BE2C (cell line): ENCODE measurements around the gene WIPI1.

Experiments used
- DNase-seq: peaks from one replicate; pipeline ENCODE4 v3.0.0-alpha.2; 2020
- H3K27me3 ChIP-seq: fragments of 250-450 bp; sonication (Bioruptor Pico); 2 replicates; pipeline ENCODE4 v1.5.1; 2020; ENCODE audit warnings: mild to moderate bottlenecking
- H3K36me3 ChIP-seq: fragments of 250-450 bp; sonication (Bioruptor Pico); 2 replicates; pipeline ENCODE4 v1.5.1; 2020; ENCODE audit warnings: mild to moderate bottlenecking
- H3K4me1 ChIP-seq: fragments of 250-450 bp; sonication (Bioruptor Pico); 2 replicates; pipeline ENCODE4 v1.5.1; 2020
- H3K4me3 ChIP-seq: 2 replicates; pipeline ENCODE4 v1.5.1; 2011; ENCODE audit warnings: low read depth, low read length
- H3K9me3 ChIP-seq: fragments of 250-450 bp; sonication (Bioruptor Pico); 2 replicates; pipeline ENCODE4 v1.5.1; 2020
- TF ChIP-seq, protein P1 (sequence below): IDR thresholded peaks from 2 replicates; pipeline ENCODE4 v1.5.1; 2012; ENCODE audit warnings: mild to moderate bottlenecking, low read depth, low read length

The WIPI1 gene

GRCh38 chr17:68451670-68452354 lies 5.5 kb downstream of the WIPI1 start:
- H3K36me3 ChIP-seq: no peaks in the 10 kb centered on the region
- DNase-seq: no peak
- no peak overlapping the region for H3K4me3 ChIP-seq
- no peaks in the 10 kb centered on the region for H3K9me3 ChIP-seq
- peaks cover 4% of the 10 kb centered on the region; the same call in 1 of the 2 replicates for H3K27me3 ChIP-seq
- no peaks in the 10 kb centered on the region for H3K4me1 ChIP-seq
- TF ChIP-seq, protein P1, sequence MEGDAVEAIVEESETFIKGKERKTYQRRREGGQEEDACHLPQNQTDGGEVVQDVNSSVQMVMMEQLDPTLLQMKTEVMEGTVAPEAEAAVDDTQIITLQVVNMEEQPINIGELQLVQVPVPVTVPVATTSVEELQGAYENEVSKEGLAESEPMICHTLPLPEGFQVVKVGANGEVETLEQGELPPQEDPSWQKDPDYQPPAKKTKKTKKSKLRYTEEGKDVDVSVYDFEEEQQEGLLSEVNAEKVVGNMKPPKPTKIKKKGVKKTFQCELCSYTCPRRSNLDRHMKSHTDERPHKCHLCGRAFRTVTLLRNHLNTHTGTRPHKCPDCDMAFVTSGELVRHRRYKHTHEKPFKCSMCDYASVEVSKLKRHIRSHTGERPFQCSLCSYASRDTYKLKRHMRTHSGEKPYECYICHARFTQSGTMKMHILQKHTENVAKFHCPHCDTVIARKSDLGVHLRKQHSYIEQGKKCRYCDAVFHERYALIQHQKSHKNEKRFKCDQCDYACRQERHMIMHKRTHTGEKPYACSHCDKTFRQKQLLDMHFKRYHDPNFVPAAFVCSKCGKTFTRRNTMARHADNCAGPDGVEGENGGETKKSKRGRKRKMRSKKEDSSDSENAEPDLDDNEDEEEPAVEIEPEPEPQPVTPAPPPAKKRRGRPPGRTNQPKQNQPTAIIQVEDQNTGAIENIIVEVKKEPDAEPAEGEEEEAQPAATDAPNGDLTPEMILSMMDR: no peak

GRCh38 chr17:68450801-68451200 lies 6.5 kb downstream of the WIPI1 start:
- no peaks in the 10 kb centered on the region for H3K9me3 ChIP-seq
- H3K4me1 ChIP-seq: no peaks in the 10 kb centered on the region
- no peak overlapping the region for H3K4me3 ChIP-seq
- DNase-seq: no peak
- H3K27me3 ChIP-seq: peaks cover under 1% of the 10 kb centered on the region; the same call in 1 of the 2 replicates
- H3K36me3 ChIP-seq: no peaks in the 10 kb centered on the region
- TF ChIP-seq, protein P1: no peak

- H3K4me1 ChIP-seq: no peaks in the 10 kb centered on the region
- H3K9me3 ChIP-seq: no peaks in the 10 kb centered on the region
- no peak overlapping the region for H3K4me3 ChIP-seq
- no peak for DNase-seq
- H3K36me3 ChIP-seq: no peaks in the 10 kb centered on the region
- TF ChIP-seq, protein P1: no peak
- no peaks in the 10 kb centered on the region; the same call in 1 of the 2 replicates for H3K27me3 ChIP-seq
Measured at GRCh38 chr17:68450391-68450790, 6.9 kb downstream of the WIPI1 start.

DNA sequence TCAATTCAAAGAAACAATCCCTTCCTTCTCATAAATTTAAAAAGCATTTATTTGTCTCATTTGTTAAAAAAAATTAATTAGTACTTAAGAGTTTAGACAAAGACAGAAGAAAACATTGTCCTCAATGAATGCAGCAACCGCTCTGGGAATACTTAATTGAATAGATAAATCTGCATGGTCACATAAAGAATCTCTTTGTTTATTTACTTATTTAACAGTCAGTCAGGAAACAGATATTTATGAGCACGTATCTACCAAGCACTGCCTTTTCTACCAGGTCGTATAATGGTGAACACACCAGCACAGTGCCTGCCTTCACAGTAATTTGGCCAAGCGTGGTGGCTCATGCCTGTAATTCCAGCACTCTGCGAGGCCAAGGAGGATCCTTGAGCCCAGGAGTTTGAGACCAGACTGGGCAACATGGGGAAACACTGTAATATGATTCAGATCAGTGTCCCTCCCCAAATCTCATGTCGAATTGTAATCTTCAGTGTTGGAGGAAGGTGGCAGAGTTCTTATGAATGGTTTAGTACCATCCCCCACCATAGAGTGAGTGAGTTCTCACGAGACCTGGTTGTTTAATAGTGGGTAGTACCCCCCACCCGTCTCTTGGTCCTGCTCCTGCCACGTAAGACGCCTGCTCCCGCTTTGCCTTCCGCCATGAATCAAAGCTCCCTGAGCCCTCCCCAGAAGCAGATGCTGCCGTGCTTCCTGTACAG lies 8.1 kb downstream of the WIPI1 start:
- no peak for DNase-seq
- no peaks in the 10 kb centered on the region for H3K9me3 ChIP-seq
- H3K4me1 ChIP-seq: no peaks in the 10 kb centered on the region
- TF ChIP-seq, protein P1: no peak
- H3K27me3 ChIP-seq: no peaks in the 10 kb centered on the region
- H3K4me3 ChIP-seq: no peak overlapping the region
- H3K36me3 ChIP-seq: no peaks in the 10 kb centered on the region

DNA sequence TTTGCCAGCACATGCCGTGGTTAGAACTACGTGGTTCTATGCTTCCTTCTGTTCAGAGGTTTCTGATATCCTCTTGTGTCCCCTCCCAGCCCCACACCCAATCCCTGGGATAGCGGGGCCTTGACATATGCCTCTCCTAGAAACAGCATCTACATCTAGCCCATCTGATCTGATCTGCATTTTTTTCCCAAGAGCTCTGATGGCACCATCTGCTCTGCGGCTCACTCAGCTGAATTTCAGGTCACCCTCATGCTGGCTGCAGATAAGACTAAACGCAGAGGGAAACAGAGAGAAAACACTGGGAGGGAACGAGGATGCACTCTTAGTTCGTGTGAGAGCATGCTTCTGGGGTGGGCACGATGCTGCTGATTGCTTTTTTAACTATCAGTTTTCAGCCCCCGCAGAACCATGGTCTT lies 10.7 kb downstream of the WIPI1 start:
- no peak for DNase-seq

More for the DNA sequence above, 10.7 kb downstream of the WIPI1 start:
- H3K27me3 ChIP-seq: no peaks in the 10 kb centered on the region
- peaks cover 2% of the 10 kb centered on the region for H3K4me1 ChIP-seq
- no peaks in the 10 kb centered on the region for H3K9me3 ChIP-seq
- H3K4me3 ChIP-seq: no peak overlapping the region
- no peaks in the 10 kb centered on the region for H3K36me3 ChIP-seq
- TF ChIP-seq, protein P1: no peak
